ENCODE data around the gene TMOD3.
"Not testable (repeated sequence)": the region's sequence is repeated elsewhere in the genome, so short reads cannot be mapped to it uniquely, and the experiment has no call there.

Gene TMOD3

DNA sequence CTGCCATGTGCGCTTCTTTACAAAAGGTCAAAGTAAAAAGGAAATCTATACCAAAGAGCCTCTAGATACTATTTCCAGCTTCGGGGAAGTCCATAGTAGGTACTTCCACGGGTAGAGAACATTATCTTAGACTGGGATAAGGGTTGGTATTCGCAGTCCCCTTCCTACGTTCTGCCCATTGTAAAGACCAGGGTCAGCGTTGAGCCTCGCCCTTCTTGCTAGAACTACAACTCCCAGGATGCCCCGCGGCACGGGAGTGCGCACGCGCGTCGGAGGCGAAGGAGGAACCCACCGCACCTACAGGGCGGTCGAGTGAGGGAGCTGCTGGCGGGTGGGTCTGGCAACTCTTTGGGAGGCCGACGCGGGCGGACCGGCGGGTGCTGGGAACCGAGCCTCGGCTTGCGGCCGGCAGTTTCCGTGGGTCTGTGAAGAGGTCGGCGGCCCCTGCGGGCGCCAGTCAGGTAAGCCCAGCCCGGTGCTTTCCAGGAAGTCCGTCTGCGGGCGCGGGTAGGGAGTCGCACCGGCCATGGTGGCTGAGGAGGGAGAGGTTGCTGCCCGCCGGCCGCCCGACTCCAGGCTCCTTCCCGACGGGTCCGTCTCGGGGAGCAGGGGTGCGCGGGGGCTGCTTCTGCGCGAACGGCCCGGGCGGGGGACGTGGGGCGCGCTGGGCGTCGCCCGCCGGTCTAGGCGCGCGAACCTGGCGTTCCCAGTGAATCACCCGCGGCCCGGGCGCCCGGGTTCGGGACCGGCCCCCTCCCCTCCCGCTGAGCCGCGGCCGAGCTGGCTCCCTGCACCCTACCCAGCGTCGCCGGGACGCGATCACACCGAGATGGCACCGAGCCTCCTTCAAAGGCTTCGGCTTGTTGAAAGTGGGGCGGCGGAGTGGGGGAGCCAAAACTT, at the start of gene TMOD3:
Gene TMOD3 (plus strand): TSS at position 278 of the 900 bp plus-strand sequence. CDS start 33,232 bp downstream, outside the sequence.
- H3K4me3 ChIP-seq (ENCODE audit: low read depth in 1 of 5, low read length in 5 of 5) = peak within 1 kb of the TSS; percentile 81 to 96 (median 95)
- H3K27ac ChIP-seq (ENCODE audit: low read depth, low read length) = peak within 1 kb of the TSS; percentile 95
- H3K36me3 ChIP-seq (ENCODE audit: control insufficient read depth in 5 of 5, insufficient read depth in 5 of 5, low read length in 5 of 5) = no peaks in the 10 kb centered on the region
- H3K9ac ChIP-seq (ENCODE audit: low read length in 5 of 5) = peak within 1 kb of the TSS; percentile 91 to 97 (median 92)
- H3K27me3 ChIP-seq (ENCODE audit: control insufficient read depth in 5 of 5, insufficient read depth in 4 of 5, low read length in 5 of 5) = no peaks in the 10 kb centered on the region
- no peaks in the 10 kb centered on the region for H3K9me3 ChIP-seq (ENCODE audit: control insufficient read depth in 5 of 5, low read length in 5 of 5)
- H3K4me1 ChIP-seq (ENCODE audit: control insufficient read depth in 5 of 5, insufficient read depth in 5 of 5, low read length in 5 of 5) = peaks cover 2 to 30% (median 22%) of the 10 kb centered on the region in 5 donors

DNA sequence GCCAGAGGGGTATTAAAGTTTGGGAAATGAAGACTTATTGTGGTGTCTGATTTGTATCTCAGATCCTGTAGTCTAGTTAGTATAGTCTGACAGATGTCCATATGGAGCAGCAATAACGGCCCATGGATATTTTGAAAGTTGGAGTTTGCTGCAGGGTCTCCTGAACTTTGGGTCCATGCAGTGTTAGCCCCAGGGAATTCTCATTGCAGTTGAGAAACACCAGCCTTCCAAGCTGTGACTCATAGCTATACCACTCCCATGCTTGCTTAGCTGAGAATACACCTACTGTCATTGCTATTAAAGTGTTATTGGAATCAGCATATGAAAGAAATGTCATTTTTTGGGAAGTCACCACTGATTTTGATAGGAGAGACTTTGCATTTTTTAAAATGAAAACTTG, 48.8 kb upstream of the TMOD3 start:
- Histone ChIP-seq H3K9me3 (ENCODE audit: control insufficient read depth in 5 of 5, low read length in 5 of 5) (no peaks in the 10 kb centered on the region), H3K4me3 (ENCODE audit: low read depth in 1 of 5, low read length in 5 of 5) (no peak overlapping the region), H3K4me1 (ENCODE audit: control insufficient read depth in 5 of 5, insufficient read depth in 5 of 5, low read length in 5 of 5) (peaks cover 0 to 9% (median 4%) of the 10 kb centered on the region in 5 donors), H3K27me3 (ENCODE audit: control insufficient read depth in 5 of 5, insufficient read depth in 4 of 5, low read length in 5 of 5) (no peaks in the 10 kb centered on the region), H3K9ac (ENCODE audit: low read length in 5 of 5) (no peak overlapping the region), H3K36me3 (ENCODE audit: control insufficient read depth in 5 of 5, insufficient read depth in 5 of 5, low read length in 5 of 5) (peaks cover 8 to 21% (median 16%) of the 10 kb centered on the region in 5 donors), H3K27ac (ENCODE audit: low read depth, low read length) (no peak overlapping the region)

DNA sequence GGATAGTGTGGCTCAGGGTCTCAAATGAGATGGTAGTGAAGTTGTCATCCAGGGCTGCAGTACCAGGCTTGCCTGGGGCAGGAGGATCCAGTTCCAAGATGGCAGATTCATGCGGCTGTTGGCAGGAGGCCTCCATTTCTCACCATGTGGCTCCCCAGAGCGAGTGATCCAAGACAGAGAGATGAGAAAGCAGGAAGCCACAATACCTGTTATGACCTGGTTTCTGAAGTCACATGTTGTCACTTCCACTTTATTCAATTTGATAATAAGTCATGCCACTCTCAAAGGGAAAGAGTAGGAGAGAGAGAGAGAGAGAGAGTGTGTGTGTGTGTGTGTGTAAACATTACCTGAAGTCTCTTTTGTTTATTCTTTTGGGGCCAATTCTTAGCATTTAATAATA, 47.9 kb upstream of the TMOD3 start:
- no peak overlapping the region for H3K9ac ChIP-seq (ENCODE audit: low read length in 5 of 5)
- no peaks in the 10 kb centered on the region for H3K27me3 ChIP-seq (ENCODE audit: control insufficient read depth in 5 of 5, insufficient read depth in 4 of 5, low read length in 5 of 5)
- H3K36me3 ChIP-seq (ENCODE audit: control insufficient read depth in 5 of 5, insufficient read depth in 5 of 5, low read length in 5 of 5) = peaks cover 10 to 24% (median 17%) of the 10 kb centered on the region in 5 donors
- no peak overlapping the region for H3K4me3 ChIP-seq (ENCODE audit: low read depth in 1 of 5, low read length in 5 of 5)
- no peaks in the 10 kb centered on the region for H3K9me3 ChIP-seq (ENCODE audit: control insufficient read depth in 5 of 5, low read length in 5 of 5)
- no peak overlapping the region for H3K27ac ChIP-seq (ENCODE audit: low read depth, low read length)
- peaks cover 0 to 4% (median 0%) of the 10 kb centered on the region in 5 donors for H3K4me1 ChIP-seq (ENCODE audit: control insufficient read depth in 5 of 5, insufficient read depth in 5 of 5, low read length in 5 of 5)

DNA sequence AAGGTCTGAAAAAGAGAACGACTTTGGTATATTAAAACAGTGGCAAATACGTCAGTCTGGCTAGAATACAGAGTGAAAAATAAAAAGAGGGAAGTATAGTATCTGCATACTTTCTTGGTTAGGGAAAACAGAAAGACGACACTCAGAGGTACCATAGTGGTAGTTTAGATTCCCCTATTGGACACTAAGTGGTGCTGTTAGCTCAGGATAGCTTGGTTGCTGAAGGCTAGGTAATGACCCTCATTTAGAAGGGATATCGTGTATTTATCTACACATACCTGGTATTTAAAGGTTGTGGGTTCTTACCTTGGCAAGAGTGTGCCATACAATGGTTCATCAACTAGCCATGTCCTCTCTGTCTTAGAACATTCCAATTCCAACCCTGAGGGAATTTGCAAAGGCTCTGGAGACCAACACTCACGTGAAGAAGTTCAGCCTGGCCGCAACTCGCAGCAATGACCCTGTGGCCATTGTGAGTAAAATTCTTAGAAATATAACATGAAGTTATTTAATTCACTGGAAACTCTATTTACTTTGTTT, 47.0 kb upstream of the TMOD3 start:
- no peaks in the 10 kb centered on the region for H3K9me3 ChIP-seq (ENCODE audit: control insufficient read depth in 5 of 5, low read length in 5 of 5)
- no peaks in the 10 kb centered on the region for H3K27me3 ChIP-seq (ENCODE audit: control insufficient read depth in 5 of 5, insufficient read depth in 4 of 5, low read length in 5 of 5)
- H3K4me3 ChIP-seq (ENCODE audit: low read depth in 1 of 5, low read length in 5 of 5) = no peak overlapping the region
- H3K4me1 ChIP-seq (ENCODE audit: control insufficient read depth in 5 of 5, insufficient read depth in 5 of 5, low read length in 5 of 5) = no peaks in the 10 kb centered on the region
- H3K36me3 ChIP-seq (ENCODE audit: control insufficient read depth in 5 of 5, insufficient read depth in 5 of 5, low read length in 5 of 5) = peaks cover 10 to 27% (median 19%) of the 10 kb centered on the region in 5 donors
- no peak overlapping the region for H3K27ac ChIP-seq (ENCODE audit: low read depth, low read length)
- H3K9ac ChIP-seq (ENCODE audit: low read length in 5 of 5) = no peak overlapping the region

DNA sequence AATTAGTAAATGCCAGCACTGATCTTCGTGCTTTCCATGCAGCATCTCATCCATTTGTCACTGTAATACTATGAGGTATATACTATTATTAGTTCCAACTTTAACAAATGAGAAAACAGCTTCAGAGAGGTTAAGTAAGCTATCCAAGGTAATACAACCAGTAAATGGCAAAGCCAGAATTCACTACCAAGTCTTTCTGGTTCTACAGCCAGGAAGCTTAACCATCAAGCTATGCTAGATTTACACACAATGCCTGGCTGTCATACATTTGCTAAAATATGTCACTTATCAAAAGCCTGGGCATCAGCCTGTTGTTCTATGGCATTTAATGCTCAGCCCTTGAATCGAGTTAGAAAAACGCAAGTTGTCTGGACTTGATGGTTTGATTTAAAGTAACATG, 45.5 kb upstream of the TMOD3 start:
- peaks cover 9 to 27% (median 21%) of the 10 kb centered on the region in 5 donors for H3K36me3 ChIP-seq (ENCODE audit: control insufficient read depth in 5 of 5, insufficient read depth in 5 of 5, low read length in 5 of 5)

DNA sequence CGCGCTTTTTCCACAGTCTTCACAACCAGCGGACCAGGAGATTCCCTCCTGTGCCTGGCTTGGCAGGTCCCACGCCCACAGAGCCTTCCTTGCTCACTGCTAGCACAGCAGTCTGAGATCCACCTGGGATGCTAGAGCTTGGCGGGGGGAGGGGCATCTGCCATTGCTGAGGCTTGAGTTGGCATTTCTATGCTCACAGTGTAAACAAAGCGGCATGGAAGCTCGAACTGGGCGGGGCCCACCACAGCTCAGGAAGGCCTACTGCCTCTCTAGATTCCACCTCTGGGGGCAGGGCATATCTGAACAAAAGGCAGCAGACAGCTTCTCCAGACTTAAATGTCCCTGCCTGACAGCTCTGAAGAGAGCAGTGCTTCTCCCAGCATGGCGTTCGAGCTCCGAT, 42.3 kb upstream of the TMOD3 start:
- peaks cover 5 to 22% (median 15%) of the 10 kb centered on the region in 5 donors for H3K36me3 ChIP-seq (ENCODE audit: control insufficient read depth in 5 of 5, insufficient read depth in 5 of 5, low read length in 5 of 5)
- not testable (repeated sequence) for H3K4me1 ChIP-seq (ENCODE audit: control insufficient read depth in 5 of 5, insufficient read depth in 5 of 5, low read length in 5 of 5); H3K27me3 ChIP-seq (ENCODE audit: control insufficient read depth in 5 of 5, insufficient read depth in 4 of 5, low read length in 5 of 5); H3K9ac ChIP-seq (ENCODE audit: low read length in 5 of 5); H3K27ac ChIP-seq (ENCODE audit: low read depth, low read length); H3K4me3 ChIP-seq (ENCODE audit: low read depth in 1 of 5, low read length in 5 of 5); H3K9me3 ChIP-seq (ENCODE audit: control insufficient read depth in 5 of 5, low read length in 5 of 5)

More for the DNA sequence above, 45.5 kb upstream of the TMOD3 start:
- Histone ChIP-seq H3K9ac (ENCODE audit: low read length in 5 of 5) (no peak overlapping the region), H3K9me3 (ENCODE audit: control insufficient read depth in 5 of 5, low read length in 5 of 5) (no peaks in the 10 kb centered on the region), H3K27me3 (ENCODE audit: control insufficient read depth in 5 of 5, insufficient read depth in 4 of 5, low read length in 5 of 5) (no peaks in the 10 kb centered on the region), H3K4me3 (ENCODE audit: low read depth in 1 of 5, low read length in 5 of 5) (no peak overlapping the region), H3K27ac (ENCODE audit: low read depth, low read length) (no peak overlapping the region), H3K4me1 (ENCODE audit: control insufficient read depth in 5 of 5, insufficient read depth in 5 of 5, low read length in 5 of 5) (no peaks in the 10 kb centered on the region)

DNA sequence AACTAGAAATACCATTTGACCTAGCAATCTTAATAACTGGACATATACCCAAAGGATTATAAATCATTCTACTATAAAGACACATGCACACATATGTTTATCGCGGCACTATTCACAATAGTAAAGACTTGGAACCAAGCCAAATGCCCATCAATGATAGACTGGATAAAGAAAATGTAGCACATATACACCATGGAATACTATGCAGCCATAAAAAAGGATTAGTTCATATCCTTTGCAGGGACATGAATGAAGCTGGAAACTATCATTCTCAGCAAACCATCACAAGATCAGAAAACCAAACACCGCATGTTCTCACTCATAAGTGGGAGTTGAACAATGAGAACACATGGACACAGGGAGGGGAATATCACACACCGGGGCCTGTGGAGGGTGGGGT, 37.0 kb upstream of the TMOD3 start:
- H3K9me3 ChIP-seq (ENCODE audit: control insufficient read depth in 5 of 5, low read length in 5 of 5); H3K36me3 ChIP-seq (ENCODE audit: control insufficient read depth in 5 of 5, insufficient read depth in 5 of 5, low read length in 5 of 5); H3K4me3 ChIP-seq (ENCODE audit: low read depth in 1 of 5, low read length in 5 of 5); H3K27ac ChIP-seq (ENCODE audit: low read depth, low read length); H3K27me3 ChIP-seq (ENCODE audit: control insufficient read depth in 5 of 5, insufficient read depth in 4 of 5, low read length in 5 of 5); H3K9ac ChIP-seq (ENCODE audit: low read length in 5 of 5): not testable (repeated sequence)
- H3K4me1 ChIP-seq (ENCODE audit: control insufficient read depth in 5 of 5, insufficient read depth in 5 of 5, low read length in 5 of 5) = peaks cover 0 to 13% (median 4%) of the 10 kb centered on the region in 5 donors

DNA sequence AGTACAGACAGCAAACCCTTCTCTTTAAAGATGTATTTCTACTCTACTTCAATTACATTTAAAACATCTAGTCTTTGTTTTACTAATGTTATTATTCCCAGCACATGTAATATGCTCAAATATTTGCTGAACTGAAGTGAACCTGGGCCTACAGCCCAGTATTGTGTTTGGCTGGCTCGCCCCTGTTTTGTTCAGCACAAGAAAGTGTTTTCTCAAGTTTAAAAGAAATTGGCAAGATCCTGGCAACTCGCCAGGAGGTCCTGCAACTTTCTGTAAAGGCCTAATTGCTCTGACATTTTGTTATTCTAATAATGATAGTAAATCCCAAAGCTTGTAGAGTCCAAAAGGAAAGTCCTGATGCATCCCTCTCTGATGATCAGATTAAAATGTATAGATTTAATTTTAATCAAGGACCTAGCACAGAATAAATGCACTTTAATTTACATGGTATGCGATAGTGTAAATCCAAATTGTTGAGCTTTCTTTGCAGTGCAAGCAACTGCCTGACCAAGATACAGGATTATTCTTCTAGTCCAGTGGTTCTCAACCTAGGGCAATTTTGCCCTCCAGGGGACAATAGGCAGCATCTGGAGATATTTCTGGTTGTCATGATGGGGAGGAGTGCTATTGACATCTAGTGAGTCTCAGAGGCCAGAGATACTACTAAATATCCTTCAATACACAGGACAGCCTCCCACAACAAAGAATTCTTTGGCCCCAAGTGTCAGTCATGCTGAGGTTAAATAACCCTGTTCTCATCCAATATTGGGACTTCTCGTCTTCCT, 35.7 kb upstream of the TMOD3 start:
- no peaks in the 10 kb centered on the region for H3K27me3 ChIP-seq (ENCODE audit: control insufficient read depth in 5 of 5, insufficient read depth in 4 of 5, low read length in 5 of 5)
- H3K4me3 ChIP-seq (ENCODE audit: low read depth in 1 of 5, low read length in 5 of 5) = no peak overlapping the region
- peaks cover 0 to 9% (median 6%) of the 10 kb centered on the region in 5 donors for H3K36me3 ChIP-seq (ENCODE audit: control insufficient read depth in 5 of 5, insufficient read depth in 5 of 5, low read length in 5 of 5)
- no peak overlapping the region for H3K27ac ChIP-seq (ENCODE audit: low read depth, low read length)
- H3K9me3 ChIP-seq (ENCODE audit: control insufficient read depth in 5 of 5, low read length in 5 of 5) = no peaks in the 10 kb centered on the region
- peaks cover 0 to 13% (median 4%) of the 10 kb centered on the region in 5 donors for H3K4me1 ChIP-seq (ENCODE audit: control insufficient read depth in 5 of 5, insufficient read depth in 5 of 5, low read length in 5 of 5)
- no peak overlapping the region for H3K9ac ChIP-seq (ENCODE audit: low read length in 5 of 5)

DNA sequence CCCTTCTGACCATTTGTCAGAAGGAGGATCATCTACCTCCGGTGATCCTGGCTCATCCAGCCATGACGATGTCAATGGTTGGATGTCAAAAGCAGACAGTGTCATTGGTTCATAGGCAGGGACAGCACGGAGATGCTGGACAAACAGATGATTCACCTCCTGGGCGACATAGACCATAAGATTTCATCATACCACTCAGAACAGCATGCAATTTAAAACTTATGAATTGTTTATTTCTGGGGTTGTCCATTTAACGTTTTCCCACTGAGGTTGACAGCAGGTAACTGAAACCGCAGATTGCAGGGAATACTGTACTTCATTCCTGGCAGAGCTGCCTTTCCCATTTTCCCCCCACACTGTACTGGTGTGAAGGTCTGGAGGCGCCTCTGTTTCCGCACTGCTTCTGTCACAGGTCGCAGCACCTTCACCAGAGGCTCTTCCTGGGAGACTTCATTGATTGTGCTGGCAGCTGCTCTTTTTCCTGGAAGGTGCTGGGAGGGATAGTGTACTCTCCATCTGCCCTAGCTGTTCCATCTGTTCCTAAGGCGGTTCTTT, 32.5 kb upstream of the TMOD3 start:
- no peak overlapping the region for H3K27ac ChIP-seq (ENCODE audit: low read depth, low read length)
- no peaks in the 10 kb centered on the region for H3K9me3 ChIP-seq (ENCODE audit: control insufficient read depth in 5 of 5, low read length in 5 of 5)
- H3K36me3 ChIP-seq (ENCODE audit: control insufficient read depth in 5 of 5, insufficient read depth in 5 of 5, low read length in 5 of 5) = peaks cover 0 to 18% (median 14%) of the 10 kb centered on the region in 5 donors
- no peak overlapping the region for H3K4me3 ChIP-seq (ENCODE audit: low read depth in 1 of 5, low read length in 5 of 5)
- no peaks in the 10 kb centered on the region for H3K27me3 ChIP-seq (ENCODE audit: control insufficient read depth in 5 of 5, insufficient read depth in 4 of 5, low read length in 5 of 5)
- peaks cover 0 to 15% (median 4%) of the 10 kb centered on the region in 5 donors for H3K4me1 ChIP-seq (ENCODE audit: control insufficient read depth in 5 of 5, insufficient read depth in 5 of 5, low read length in 5 of 5)
- no peak overlapping the region for H3K9ac ChIP-seq (ENCODE audit: low read length in 5 of 5)

All from subcutaneous abdominal adipose tissue (tissue), 5 donors.